Measurements from ENCODE around the gene SPATA2.
A peak's percentile ranks its signal among the peaks of the same experiment; 100 is the strongest.

SPATA2 gene

GRCh38 chr20:49925901-49926454 is 10.6 kb upstream of the SPATA2 start:
- no peak for DNase-seq (ENCODE audit: low read depth)
- TF ChIP-seq CTCF (conservative IDR thresholded peaks at IDR 0.05; ENCODE audit: low read length): no peak
- no peak overlapping the region for H3K4me3 ChIP-seq (ENCODE audit: low read length)

- H3K4me3 ChIP-seq (ENCODE audit: low read length): no peak overlapping the region
- DNase-seq (ENCODE audit: low read depth): no peak
- no peak for TF ChIP-seq CTCF (conservative IDR thresholded peaks at IDR 0.05; ENCODE audit: low read length)
Observed at GRCh38 chr20:49924247-49924646, 8.9 kb upstream of the SPATA2 start.

- DNase-seq (ENCODE audit: low read depth): no peak
- H3K4me3 ChIP-seq (ENCODE audit: low read length): no peak overlapping the region
- TF ChIP-seq CTCF (conservative IDR thresholded peaks at IDR 0.05; ENCODE audit: low read length): no peak
Observed at GRCh38 chr20:49919461-49919860, 4.1 kb upstream of the SPATA2 start.

- no peak overlapping the region for H3K4me3 ChIP-seq (ENCODE audit: low read length)
- no peak for TF ChIP-seq CTCF (conservative IDR thresholded peaks at IDR 0.05; ENCODE audit: low read length)
- no peak for DNase-seq (ENCODE audit: low read depth)
Observed at GRCh38 chr20:49919009-49919408, 3.7 kb upstream of the SPATA2 start.

- no peak overlapping the region for H3K4me3 ChIP-seq (ENCODE audit: low read length)
- TF ChIP-seq CTCF (conservative IDR thresholded peaks at IDR 0.05; ENCODE audit: low read length): no peak
- DNase-seq (ENCODE audit: low read depth): no peak
Observed at GRCh38 chr20:49918446-49918845, 3.1 kb upstream of the SPATA2 start.

- no peak for TF ChIP-seq CTCF (conservative IDR thresholded peaks at IDR 0.05; ENCODE audit: low read length)
- H3K4me3 ChIP-seq (ENCODE audit: low read length): peak overlapping the region; percentile 98
- peak; percentile 25 for DNase-seq (ENCODE audit: low read depth)
Observed at GRCh38 chr20:49916146-49917002, 1.0 kb upstream of the SPATA2 start.

GRCh38 chr20:49915118-49915379 is 280 bp downstream of the SPATA2 start:
- no peak for TF ChIP-seq CTCF (conservative IDR thresholded peaks at IDR 0.05; ENCODE audit: low read length)
- H3K4me3 ChIP-seq (ENCODE audit: low read length): peak overlapping the region; percentile 98
- DNase-seq (ENCODE audit: low read depth): no peak
